Cerebellar cortex (tissue), 1 donor: ENCODE data around the gene ARID5A.
A peak's percentile ranks its signal among the peaks of the same experiment; 100 is the strongest.
"Not testable (repeated sequence)": the region's sequence is repeated elsewhere in the genome, so short reads cannot be mapped to it uniquely, and the experiment has no call there.

ENCODE experiments used
- DNase-seq: peaks from one replicate; pipeline ENCODE4 v3.0.0-alpha.2; 2015; ENCODE audit warnings: low spot score

ARID5A gene, protein sequence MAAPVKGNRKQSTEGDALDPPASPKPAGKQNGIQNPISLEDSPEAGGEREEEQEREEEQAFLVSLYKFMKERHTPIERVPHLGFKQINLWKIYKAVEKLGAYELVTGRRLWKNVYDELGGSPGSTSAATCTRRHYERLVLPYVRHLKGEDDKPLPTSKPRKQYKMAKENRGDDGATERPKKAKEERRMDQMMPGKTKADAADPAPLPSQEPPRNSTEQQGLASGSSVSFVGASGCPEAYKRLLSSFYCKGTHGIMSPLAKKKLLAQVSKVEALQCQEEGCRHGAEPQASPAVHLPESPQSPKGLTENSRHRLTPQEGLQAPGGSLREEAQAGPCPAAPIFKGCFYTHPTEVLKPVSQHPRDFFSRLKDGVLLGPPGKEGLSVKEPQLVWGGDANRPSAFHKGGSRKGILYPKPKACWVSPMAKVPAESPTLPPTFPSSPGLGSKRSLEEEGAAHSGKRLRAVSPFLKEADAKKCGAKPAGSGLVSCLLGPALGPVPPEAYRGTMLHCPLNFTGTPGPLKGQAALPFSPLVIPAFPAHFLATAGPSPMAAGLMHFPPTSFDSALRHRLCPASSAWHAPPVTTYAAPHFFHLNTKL

DNA sequence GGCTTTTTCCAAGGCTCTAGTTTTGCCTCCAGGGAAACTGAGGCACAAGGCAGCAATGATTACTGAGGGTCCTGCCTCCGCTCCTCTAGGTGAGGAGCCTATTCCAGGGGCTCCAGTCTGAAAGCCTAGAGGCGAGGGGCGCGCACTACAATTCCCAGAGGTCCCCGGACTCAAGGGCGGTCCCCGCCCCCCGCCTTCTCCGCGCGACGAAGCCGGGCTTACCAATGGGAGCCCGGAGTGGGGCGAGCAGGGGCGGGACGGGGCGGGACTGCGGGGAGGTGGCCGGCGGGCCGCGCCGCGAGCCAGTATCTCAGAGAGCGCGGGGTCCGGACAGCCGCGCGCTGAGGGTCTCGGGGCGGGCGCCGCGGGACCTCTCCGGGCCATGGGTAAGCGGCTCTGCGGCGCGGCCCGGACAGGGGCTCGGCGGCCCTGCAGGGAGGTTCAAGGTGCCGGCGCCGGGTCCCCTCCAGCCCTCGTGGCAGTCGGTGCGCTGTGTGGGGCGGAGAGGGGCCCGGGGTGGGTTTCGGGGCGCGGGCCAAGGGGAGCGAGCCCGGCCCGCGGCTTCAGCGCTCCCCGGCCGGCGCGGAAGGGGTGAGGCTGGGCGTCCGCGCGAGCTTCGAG lies at the start of gene ARID5A:
Gene ARID5A, plus strand, starts transcription at position 308 of the 621 bp plus-strand sequence. Its CDS starts 75 bp downstream, at position 383.
- peak; percentile 85 for DNase-seq

DNA sequence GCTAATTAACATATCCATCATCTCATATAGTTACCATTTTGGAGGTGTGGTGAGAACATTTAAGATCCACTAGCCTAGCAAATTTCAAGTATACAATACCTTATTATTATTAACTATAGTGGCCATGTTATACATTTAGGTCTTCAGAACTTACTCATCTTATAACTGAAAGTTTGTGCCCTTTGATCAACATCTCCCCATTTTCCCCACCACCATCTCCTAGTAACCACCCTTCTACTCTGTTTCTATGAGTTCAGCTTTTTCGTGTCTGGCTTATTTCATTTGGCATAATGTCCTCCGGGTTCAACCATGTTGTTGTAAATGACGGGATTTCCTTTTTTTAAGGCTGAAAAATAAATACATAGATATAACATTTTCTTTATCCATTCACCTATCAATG lies 47.3 kb upstream of the ARID5A start:
- no peak for DNase-seq

DNA sequence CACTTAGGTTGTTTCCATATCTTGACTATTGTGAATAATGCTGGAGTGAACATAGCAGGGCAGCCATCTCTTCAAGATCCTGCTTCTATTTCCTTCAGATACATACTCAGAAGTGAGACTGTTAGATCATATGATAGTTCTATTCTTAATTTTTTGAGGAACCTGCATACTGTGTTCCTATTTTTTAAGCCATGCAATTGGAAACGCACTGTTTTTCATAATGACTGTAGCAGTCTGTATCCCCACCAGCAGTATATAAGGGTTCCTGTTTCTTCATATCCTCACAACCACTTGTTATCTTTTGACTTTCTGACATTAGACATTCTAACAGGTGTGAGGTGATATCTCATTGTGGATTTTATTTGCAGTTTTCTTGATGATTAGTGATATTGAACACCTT lies 46.9 kb upstream of the ARID5A start:
- no peak for DNase-seq

DNA sequence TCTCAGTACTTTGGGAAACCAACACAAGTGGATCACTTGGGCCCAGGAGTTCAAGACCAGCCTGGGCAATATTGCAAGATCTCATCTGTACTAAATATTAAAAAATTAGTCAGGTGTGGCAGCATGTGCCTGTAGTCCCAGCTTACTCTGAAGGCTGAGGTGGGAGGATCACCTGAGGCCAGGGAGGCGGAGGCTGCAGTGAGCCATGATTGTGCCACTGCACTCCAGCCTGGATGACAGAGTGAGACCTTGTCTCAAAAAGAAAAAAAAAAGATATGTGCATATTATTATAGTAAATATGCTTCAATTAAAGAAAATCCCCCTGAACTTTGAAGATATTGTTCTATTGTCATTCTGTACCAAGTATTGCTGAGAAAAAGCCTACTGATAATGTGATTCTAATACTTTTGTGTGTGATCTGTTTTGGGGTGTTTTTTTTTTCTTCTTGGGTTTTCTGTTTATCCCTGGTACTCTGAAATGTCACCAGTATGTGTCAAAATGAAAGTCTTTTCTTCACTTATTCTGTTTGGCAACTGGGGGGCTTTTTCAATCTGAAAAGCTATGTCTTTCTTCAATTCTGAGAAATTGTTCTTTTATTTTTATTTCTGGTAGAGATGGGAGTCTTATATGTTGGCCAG lies 44.6 kb upstream of the ARID5A start:
- no peak for DNase-seq

DNA sequence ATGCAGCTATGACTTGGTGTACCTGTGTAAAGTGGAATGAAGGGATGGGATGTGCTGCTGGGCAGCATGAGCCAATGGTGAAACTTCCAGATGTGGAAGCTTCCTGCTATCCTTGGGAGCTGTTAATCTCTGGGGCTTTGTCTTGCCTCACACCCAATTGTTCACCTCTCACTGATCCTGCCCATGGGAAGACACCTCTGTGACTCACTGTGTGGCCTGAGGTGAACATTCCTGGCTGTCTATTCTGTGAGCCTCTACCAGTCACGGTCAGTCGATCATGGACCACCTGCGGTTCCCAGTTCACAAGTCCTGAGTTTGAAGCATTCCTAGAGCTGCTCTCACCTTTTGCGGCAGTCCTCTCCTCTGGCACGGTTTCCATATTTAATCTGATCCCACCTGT lies 43.5 kb upstream of the ARID5A start:
- DNase-seq = no peak

DNA sequence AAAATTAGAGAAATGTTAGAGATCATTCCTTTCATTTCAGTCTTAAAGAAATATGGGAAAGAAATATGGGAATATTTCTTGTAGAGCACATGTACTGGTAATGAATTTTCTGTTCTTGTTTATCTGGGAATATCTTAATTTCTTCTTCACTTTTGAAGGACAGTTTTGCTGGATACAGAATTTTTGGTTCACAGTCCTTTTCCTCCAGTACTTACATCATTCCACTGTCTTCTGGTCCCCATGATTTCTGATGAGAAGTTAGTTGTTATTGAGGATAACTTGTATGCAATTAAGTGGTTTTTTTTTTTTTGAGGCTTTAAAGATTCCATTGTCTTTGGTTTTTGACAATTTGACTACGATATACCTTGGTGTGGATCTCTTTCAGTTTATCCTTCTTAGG lies 42.4 kb upstream of the ARID5A start:
- no peak for DNase-seq

DNA sequence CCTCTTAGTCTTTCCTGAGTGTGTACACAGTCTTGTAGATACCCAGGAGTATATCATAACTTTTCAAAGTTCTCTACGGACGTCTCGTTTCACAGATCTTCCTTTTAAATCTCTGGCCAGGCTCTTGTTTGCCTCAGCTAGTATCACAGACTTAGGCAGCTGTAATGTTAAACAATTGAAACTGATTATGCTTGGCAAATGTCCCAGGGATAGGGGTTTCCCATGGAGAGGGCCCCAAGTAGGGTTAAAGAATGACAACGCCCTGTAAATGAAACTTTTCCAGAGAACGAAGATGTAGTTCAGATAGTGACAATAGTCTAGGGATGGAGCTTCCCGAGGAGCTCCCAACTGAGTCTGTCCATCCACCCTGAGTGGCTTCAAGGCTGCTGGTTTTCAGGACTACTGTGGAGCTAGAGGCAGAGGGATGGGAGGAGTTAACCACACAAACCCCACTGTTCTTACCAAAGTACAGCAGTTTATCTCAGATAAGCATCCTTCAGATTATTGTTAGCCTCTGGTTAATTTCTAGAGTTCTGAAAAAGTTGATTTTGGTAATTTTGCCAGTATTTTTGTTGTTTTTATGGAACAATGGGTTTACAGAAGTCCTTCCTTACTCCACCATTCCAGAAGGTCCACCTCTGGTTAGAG lies 40.4 kb upstream of the ARID5A start:
- DNase-seq = no peak

DNA sequence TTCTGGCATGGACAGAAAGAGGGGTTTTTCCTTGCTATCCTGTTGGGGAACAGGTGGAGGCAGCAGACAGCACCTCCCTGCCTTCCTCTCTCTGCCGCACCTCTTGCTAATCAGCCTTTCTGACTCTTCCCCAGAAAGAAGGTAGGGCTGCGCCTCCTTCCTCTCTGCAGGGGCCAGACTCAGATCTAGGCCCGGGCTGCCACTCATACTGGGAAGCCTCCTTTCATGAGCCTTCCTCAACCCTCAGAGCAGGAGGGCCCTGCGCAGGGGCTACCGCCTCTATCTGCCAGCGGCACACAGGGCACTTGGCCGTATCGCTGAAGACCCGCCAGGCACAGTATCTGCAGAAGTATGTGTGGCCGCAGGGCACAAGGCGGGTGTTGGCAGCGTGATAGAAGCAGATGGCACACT lies 38.5 kb upstream of the ARID5A start:
- peak; percentile 77 for DNase-seq

DNA sequence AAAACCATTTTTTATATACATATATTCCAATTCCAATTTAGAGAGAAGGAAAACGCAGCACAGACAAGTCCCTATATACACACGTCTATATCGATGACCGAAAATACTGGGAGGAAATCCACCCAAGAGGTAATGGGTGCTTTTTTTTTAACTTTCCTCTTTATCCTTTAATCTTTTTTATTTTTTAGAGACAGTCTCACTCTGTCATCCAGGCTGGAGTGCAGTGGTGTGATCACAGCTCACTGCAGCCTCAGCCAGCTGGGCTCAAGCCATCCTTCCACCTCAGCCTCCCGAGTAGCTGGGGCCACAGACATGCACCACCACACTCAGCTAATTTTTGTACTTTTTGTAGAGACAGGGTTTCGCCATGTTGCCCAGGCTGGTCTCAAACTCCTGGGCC lies 37.9 kb upstream of the ARID5A start:
- not testable (repeated sequence) for DNase-seq

DNA sequence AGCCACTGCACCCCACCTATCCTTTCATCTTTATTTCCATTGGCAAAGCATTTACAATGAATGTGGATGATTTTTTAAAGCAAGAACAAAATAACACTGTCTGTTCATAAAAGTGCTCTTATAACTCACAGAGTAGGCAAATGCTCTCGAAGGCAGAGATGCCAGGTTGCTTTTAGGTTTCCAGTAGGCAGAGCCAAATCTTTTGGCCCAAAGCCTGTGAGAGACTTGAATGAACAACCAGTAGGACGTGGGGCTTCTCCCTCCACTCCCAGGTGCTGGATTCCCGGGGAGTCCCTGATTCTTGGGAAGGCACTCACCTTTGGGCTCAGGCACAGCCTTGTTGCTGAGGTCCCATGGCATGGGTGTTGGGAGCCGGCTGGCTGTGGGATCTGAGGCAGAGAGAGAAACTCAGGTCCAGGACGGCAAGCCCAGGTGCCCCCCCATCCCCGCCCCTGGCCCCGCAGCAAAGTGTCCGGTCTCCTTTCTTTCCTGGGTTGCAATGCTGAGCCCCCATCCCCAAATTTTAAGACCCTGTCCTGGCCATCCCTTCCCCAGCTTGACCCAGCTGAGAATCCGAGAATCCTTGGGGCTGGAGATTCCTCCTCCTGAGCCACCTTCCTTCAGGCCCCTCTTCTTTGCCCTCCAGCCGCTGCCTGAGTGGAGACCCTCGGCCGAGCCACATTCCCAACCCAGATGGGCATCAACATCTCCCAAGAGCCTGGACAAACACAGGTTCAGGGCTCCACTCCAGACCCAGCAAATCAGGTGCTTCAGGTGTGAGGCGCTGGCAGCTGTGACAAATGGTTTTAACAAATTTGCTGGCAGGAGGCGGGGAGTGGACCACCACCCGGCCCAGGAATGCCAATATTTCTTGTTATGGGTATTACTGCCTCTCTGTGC lies 37.2 kb upstream of the ARID5A start:
- DNase-seq = peak; percentile 81

DNA sequence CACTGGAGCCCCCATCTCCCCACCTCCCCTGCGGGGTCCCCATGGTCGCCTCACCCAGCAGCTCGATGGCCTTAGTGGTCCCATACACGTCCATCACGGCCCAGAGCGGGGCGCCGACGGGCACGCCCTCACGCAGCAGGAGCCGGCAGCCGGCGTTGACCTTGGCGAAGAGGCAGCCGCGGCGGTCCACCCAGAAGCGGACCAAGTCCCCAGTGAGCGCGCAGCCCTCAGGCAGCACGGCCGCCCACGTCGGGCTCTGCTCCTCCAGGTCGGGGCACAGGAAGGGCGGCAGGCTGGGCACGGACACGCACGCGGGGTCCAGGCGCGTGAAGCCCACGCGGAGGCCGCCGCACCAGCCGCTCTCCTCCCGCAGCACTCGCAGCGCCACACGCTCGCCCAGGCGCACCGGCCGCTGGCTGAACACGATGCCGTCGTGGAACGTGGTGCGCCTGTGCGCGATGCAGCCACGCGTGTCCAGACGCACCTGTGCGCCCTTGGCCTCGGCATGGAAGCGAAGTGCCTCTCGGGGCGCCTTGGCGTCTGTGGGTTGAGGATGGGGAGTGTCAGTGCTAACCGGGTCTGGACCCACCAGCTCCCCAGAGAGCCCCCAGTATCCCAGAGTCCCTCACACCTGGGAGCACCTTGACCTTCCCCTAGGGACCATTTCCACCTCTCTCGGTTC lies 36.0 kb upstream of the ARID5A start:
- DNase-seq = no peak

DNA sequence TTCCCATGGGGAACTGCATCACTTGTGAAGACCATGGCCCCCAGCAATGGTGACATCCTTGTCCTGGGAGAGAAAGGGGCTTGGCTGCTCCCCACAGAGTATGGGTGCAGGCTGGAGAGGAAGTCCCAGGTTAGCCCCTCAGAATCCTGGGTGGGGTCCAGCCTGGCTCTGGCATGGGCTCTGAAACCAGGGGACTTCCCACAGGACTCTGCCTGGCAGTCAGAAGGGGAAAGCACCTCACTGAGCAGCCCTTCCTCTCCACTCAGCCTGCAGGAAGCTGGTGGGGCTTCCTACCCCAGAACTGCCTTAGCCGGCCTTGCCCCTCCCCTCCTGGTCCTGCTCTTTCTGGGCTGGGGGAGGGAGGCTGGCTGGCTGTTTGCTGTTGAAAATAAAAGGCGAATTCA lies 35.1 kb upstream of the ARID5A start:
- no peak for DNase-seq

DNA sequence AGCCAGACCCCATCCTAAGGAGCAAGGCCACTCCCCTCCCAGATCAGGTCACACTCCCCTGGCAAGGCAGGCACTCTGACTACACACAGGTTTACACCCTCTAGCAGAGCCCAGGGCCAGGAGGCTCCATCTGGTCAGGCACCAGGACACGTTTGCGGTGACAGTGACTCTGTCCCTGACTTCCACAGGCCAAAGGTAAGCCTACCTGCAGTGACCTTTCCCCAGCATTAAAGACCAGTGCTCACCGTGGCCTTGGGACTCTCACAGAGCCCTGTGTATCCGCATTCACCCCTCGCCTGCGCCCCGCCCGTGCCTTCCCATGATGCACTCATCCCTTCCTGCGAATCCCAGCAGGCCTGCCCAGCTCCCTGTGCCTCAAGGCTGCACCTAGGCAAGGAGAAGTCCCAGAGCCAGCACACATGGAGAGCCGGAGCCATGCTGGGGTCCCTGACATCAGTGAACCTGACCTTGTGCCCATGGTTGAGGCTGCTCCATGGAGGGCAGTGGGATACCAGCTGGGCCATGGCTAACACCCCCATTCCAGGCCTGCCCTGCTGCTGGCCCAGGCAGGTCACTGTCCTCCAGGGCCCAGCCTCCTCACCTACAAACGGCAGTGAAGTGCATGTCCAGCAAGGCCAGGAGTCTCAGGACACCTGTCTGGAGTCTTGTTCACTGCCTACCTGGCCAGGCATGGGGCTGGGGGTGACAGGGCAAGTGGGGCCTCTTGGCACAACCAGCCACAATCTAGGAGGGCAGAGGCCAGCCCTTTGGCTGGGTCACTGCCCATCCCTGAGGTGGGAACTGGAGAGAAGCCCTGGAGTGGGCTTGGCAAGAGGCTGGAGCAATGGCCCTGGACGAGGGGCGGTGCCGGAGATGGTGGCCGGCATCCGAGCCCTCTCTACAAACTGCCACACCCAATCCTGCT lies 34.4 kb upstream of the ARID5A start:
- peak; percentile 19 for DNase-seq

DNA sequence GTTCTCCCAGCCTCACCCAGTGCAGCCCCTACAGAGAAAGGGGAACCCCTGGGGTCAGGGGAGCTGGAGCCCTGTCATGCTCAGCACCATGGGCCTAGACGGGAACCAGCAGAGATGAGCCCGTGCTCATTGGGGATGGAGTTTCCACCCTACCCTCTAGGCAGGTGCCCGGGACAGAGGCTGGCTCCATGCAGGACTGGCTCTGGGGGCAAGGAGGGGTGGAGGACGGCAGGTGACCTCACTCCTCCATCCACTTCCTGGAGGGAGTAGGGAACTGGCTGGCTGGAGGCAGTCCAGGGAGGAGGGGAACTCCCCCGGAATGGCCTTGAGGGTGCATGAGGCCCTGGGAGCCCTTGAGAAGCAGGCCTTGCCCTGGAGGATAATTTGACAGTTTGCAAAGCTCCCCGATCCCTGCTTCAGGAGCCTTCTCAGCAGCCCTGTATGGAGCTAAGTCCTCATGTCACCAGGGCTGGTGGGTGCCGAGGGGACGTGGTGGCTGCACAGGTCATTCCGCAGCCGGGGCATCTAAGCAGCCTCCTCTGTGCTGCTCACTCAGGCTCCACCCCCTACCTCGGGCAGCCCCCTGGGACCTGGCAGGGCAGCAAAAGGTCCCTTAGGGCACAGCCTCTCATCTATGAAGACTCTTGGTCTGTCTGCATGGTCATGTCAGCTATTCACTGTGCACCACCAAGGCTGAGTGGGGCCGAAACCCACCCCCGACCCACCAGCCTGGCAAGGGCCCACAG lies 33.5 kb upstream of the ARID5A start:
- no peak for DNase-seq

DNA sequence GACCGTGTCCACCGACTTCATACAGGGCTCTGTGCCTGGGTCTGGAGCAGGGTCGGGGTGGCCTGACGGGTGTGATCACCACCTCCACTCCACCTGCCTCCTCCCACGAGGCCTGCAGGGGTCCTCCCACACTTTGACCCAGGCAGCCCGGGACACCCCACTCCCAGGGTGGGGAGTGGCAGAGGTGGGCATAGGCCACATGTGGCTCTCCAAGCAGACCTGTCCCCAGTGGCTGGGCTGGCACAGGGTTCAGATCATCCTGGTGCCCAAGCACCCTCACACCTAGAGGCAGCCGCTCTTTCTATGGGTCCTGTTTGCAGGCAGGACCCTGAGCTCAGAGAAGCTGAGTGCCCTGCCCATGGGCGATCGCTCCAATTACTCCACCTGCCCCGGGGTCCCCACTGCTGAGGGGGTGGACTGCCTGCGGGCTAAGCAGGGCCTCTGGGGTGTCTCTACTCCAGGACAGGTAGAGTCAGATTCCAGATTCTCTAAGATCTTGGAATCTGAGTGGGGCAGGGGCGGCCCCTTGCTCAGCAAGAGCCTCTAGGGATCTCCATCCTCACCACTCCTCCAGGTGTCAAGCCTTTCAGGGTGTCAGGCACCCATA lies 32.8 kb upstream of the ARID5A start:
- DNase-seq = no peak

DNA sequence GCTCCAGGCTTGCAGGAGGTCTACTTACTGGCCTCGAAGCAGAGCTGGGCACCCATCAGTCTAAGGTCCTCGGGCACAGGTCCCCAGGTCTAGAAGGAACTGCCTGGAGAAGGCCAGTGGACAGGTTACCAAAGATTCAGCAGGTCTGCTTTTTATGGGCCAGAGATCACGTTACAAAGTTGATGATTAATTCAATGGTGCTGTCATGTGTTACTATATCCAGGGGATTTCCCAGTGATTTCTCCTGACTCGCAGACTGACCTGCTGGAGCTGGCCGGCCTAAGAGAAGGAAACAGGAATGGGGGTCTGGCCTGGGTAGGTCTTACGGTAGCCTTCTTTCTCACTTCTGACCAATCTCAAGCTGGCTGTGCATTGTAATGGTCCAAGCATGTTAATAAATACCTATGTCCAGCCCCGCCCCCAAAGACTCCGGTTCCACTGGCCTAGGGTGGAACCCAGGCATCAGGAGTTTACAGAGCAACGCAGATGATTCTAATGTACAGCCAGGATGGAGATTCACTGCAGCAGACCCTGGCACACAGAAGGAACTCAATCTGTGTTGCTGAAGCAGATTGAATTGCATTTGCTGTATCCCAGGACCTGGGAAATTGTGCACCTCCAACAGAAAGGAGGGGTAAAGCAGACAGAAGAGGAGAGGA lies 31.2 kb upstream of the ARID5A start, which contains the start of gene NEURL3:
Gene NEURL3, minus strand, starts transcription at position 127 of the 659 bp plus-strand sequence. Its CDS starts 71 bp downstream, at position 56.
- no peak for DNase-seq
